ENCODE results near the gene BCAN.
A peak's percentile ranks its signal among the peaks of the same experiment; 100 is the strongest.

The BCAN gene

GRCh38 chr1:156691665-156692440 lies 49.9 kb downstream of the BCAN start:
- no peak overlapping the region for H3K4me3 ChIP-seq (ENCODE audit: low read depth, low read length)
- no peak for DNase-seq (ENCODE audit: low read depth)

GRCh38 chr1:156692441-156692924 lies 50.6 kb downstream of the BCAN start:
- no peak for DNase-seq (ENCODE audit: low read depth)
- H3K4me3 ChIP-seq (ENCODE audit: low read depth, low read length) = no peak overlapping the region

- no peak overlapping the region for H3K4me3 ChIP-seq (ENCODE audit: low read depth, low read length)
- no peak for DNase-seq (ENCODE audit: low read depth)
Measured at GRCh38 chr1:156692925-156693847, 51.3 kb downstream of the BCAN start.

- H3K4me3 ChIP-seq (ENCODE audit: low read depth, low read length) = no peak overlapping the region
- DNase-seq (ENCODE audit: low read depth) = no peak
Measured at GRCh38 chr1:156693848-156694689, 52.2 kb downstream of the BCAN start.

GRCh38 chr1:156694690-156694962 lies 52.7 kb downstream of the BCAN start:
- no peak overlapping the region for H3K4me3 ChIP-seq (ENCODE audit: low read depth, low read length)
- DNase-seq (ENCODE audit: low read depth) = no peak

- H3K4me3 ChIP-seq (ENCODE audit: low read depth, low read length) = no peak overlapping the region
- no peak for DNase-seq (ENCODE audit: low read depth)
Measured at GRCh38 chr1:156696755-156697154, 54.8 kb downstream of the BCAN start.

- no peak for DNase-seq (ENCODE audit: low read depth)
- no peak overlapping the region for H3K4me3 ChIP-seq (ENCODE audit: low read depth, low read length)
Measured at GRCh38 chr1:156697481-156697880, 55.6 kb downstream of the BCAN start.

GRCh38 chr1:156698995-156699394 lies 57.1 kb downstream of the BCAN start:
- DNase-seq (ENCODE audit: low read depth) = no peak
- H3K4me3 ChIP-seq (ENCODE audit: low read depth, low read length) = no peak overlapping the region

GRCh38 chr1:156700736-156701531 lies 59.0 kb downstream of the BCAN start:
- no peak overlapping the region for H3K4me3 ChIP-seq (ENCODE audit: low read depth, low read length)
- no peak for DNase-seq (ENCODE audit: low read depth)

- DNase-seq (ENCODE audit: low read depth) = no peak
- H3K4me3 ChIP-seq (ENCODE audit: low read depth, low read length) = peak overlapping the region; percentile 52
Measured at GRCh38 chr1:156703336-156703735, 61.4 kb downstream of the BCAN start.

GRCh38 chr1:156703741-156704140 lies 61.8 kb downstream of the BCAN start:
- peak overlapping the region; percentile 52 for H3K4me3 ChIP-seq (ENCODE audit: low read depth, low read length)
- no peak for DNase-seq (ENCODE audit: low read depth)

GRCh38 chr1:156704166-156704711 lies 62.3 kb downstream of the BCAN start:
- H3K4me3 ChIP-seq (ENCODE audit: low read depth, low read length) = peak overlapping the region; percentile 52
- no peak for DNase-seq (ENCODE audit: low read depth)

GRCh38 chr1:156704930-156705320 lies 63.0 kb downstream of the BCAN start:
- DNase-seq (ENCODE audit: low read depth) = no peak
- H3K4me3 ChIP-seq (ENCODE audit: low read depth, low read length) = peak overlapping the region; percentile 52

GRCh38 chr1:156705321-156705917 lies 63.5 kb downstream of the BCAN start, which contains the start of gene CRABP2:
Gene CRABP2 (minus strand): TSS chr1:156705583. CDS start chr1:156705446, 137 bp downstream.
- H3K4me3 ChIP-seq (ENCODE audit: low read depth, low read length) = peak within 1 kb of the TSS; percentile 52
- no peak for DNase-seq (ENCODE audit: low read depth)

GRCh38 chr1:156705918-156706656 lies 64.2 kb downstream of the BCAN start:
- peak overlapping the region; percentile 52 for H3K4me3 ChIP-seq (ENCODE audit: low read depth, low read length)
- no peak for DNase-seq (ENCODE audit: low read depth)

GRCh38 chr1:156706657-156707416 lies 64.9 kb downstream of the BCAN start:
- peak overlapping the region; percentile 52 for H3K4me3 ChIP-seq (ENCODE audit: low read depth, low read length)
- DNase-seq (ENCODE audit: low read depth) = no peak
